CD4-positive, alpha-beta memory T cell (primary cell): Measurements from ENCODE around the gene SHISA9. TPM values are rescaled to one million over a fixed set of nuclear protein-coding genes. Genes with fewer than 3 reads are reported as not detected.

ENCODE experiments used
- CTCF ChIA-PET: fragments of 350-600 bp; sonication (Branson Sonifier 250); formaldehyde crosslinking; loops from one replicate; lab custom pipeline; 2021; ENCODE audit warnings: inconsistent platforms; ENCODE audit not compliant: partially characterized antibody; lab: Charles Lee
- POLR2A ChIA-PET: fragments of 350-600 bp; sonication (Branson Sonifier 250); formaldehyde crosslinking; loops from one replicate; lab custom pipeline; 2021; ENCODE audit not compliant: partially characterized antibody; lab: Charles Lee
- DNase-seq, 5 donors: peaks; one replicate each; pipeline versions ENCODE4 v3.0.0 to v3.0.0-alpha.2; 2020 to 2022; ENCODE audit warnings: mixed read lengths in 1 of 5
- H3K27ac ChIP-seq: one replicate; pipeline ENCODE4 v1.7.0; 2013; ENCODE audit warnings: low read depth, low read length
- H3K27me3 ChIP-seq: 2 replicates; pipeline ENCODE4 v1.7.0; 2013; ENCODE audit warnings: mild to moderate bottlenecking, low read length, moderate library complexity; ENCODE audit not compliant: insufficient read depth
- H3K36me3 ChIP-seq: 2 replicates; pipeline ENCODE4 v1.7.0; 2013; ENCODE audit warnings: mild to moderate bottlenecking, low read length, moderate library complexity; ENCODE audit not compliant: insufficient read depth
- H3K4me1 ChIP-seq: 2 replicates; pipeline ENCODE4 v1.7.0; 2013; ENCODE audit warnings: mild to moderate bottlenecking, low read length, moderate library complexity; ENCODE audit not compliant: insufficient read depth
- H3K4me3 ChIP-seq, 2 donors: one replicate each; pipeline ENCODE4 v1.7.0; 2013; ENCODE audit warnings: low read length in 2 of 2, mild to moderate bottlenecking in 1 of 2
- H3K9me3 ChIP-seq, 2 donors: one replicate each; pipeline ENCODE4 v1.7.0; 2013; ENCODE audit warnings: low read length in 2 of 2, control low read depth in 1 of 2; ENCODE audit not compliant: control insufficient read depth in 1 of 2
- H3K27ac Mint-ChIP-seq, 7 donors: one replicate each; pipeline ENCODE4 v1.8.0; 2020 to 2021; ENCODE audit warnings: mixed read lengths in 7 of 7, mild to moderate bottlenecking in 6 of 7, inconsistent platforms in 3 of 7, moderate library complexity in 3 of 7
- H3K27me3 Mint-ChIP-seq, 2 donors: one replicate each; pipeline ENCODE4 v1.8.0; 2020 to 2021; ENCODE audit warnings: mixed read lengths in 2 of 2
- H3K36me3 Mint-ChIP-seq, 2 donors: one replicate each; pipeline ENCODE4 v1.8.0; 2020 to 2021; ENCODE audit warnings: mixed read lengths in 2 of 2, inconsistent platforms in 1 of 2, mild to moderate bottlenecking in 1 of 2
- H3K4me1 Mint-ChIP-seq, 4 donors: one replicate each; pipeline ENCODE4 v1.8.0; 2020 to 2021; ENCODE audit warnings: mixed read lengths in 4 of 4, mild to moderate bottlenecking in 1 of 4
- H3K4me3 Mint-ChIP-seq, 8 donors: one replicate each; pipeline ENCODE4 v1.8.0; 2020 to 2021; ENCODE audit warnings: mixed read lengths in 8 of 8, mild to moderate bottlenecking in 7 of 8, moderate library complexity in 6 of 8, inconsistent platforms in 3 of 8
- H3K9me3 Mint-ChIP-seq, 8 donors: one replicate each; pipeline ENCODE4 v1.8.0; 2020 to 2021; ENCODE audit warnings: mixed read lengths in 8 of 8, mild to moderate bottlenecking in 5 of 8, inconsistent platforms in 3 of 8, moderate library complexity in 1 of 8
- intact Hi-C: fragments of 100-400 bp; cut with micrococcal nuclease; formaldehyde crosslinking; loops from one replicate; pipeline ENCODE4 v1.15.1; 2023
- polyA plus RNA-seq, 2 donors: library from polyadenylated mRNA; unstranded; fragments of 300-500 nt; fragmentation: Illumina TruSeq; gene quantifications; one replicate each; pipeline ENCODE4 v1.2.3, GENCODE V29; 2021
- total RNA-seq, 2 experiments: library from RNA; stranded (reverse); gene quantifications; one replicate each; pipeline ENCODE4 v1.2.3, GENCODE V29; 2021

SHISA9 gene
- total and polyA plus RNA-seq, 4 experiments from 2014 or later = not detected

DNA sequence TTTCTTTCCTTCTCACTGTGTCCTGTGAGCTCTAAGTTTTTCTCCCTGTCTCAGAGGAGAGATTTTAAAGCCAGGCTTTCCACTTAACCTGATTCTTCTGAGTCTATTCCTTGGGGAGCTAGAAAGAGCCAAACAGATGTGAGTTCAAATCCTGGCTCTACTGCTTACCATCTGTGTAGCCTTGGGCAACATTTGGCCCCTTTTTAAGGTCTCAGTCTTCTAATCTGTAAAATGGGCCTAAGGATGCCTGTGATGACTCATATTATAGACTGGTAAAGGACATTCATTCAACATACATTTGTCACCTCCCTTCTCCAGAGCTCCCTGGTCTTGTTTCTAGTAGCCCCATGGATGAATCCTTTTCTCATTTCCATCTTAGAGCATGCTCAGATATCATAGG lies 304.0 kb downstream of the SHISA9 start:
- Mint-ChIP-seq H3K4me1 (no peaks in the 10 kb centered on the region), H3K27ac (no peak overlapping the region), H3K4me3 (no peak overlapping the region), H3K36me3 (no peaks in the 10 kb centered on the region), H3K27me3 (peaks cover 0 to 1% of the 10 kb centered on the region in 2 donors), H3K9me3 (peaks cover 0 to 3% (median 0%) of the 10 kb centered on the region in 8 donors)
- Histone ChIP-seq H3K4me1 (no peaks in the 10 kb centered on the region), H3K27ac (no peak overlapping the region), H3K36me3 (no peaks in the 10 kb centered on the region), H3K4me3 (no peak overlapping the region), H3K9me3 (no peaks in the 10 kb centered on the region), H3K27me3 (no peaks in the 10 kb centered on the region)
- ChIA-PET CTCF (no interaction called here), POLR2A (no interaction called here)
- no peak for DNase-seq
- intact Hi-C loops = no loop called here

DNA sequence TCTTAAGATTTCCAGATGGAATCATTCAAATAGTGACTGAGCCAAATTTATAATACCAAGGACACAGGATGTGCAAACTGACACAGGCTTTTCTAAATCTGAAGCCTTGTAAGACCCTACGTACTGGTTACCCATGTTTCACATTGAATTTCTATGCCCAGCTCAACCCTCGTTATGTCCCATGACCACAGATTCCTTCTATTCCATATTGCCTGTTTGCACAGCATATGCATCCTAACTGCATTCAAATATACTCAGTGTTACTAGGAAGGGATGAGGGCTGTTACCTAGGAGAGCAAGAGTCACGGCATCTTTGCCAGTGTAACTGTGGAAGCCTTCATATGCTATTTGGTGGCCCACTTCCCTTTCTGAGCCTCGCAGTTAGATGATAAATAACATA lies 305.2 kb downstream of the SHISA9 start:
- Histone ChIP-seq H3K9me3 (no peaks in the 10 kb centered on the region), H3K4me3 (no peak overlapping the region), H3K27me3 (no peaks in the 10 kb centered on the region), H3K4me1 (no peaks in the 10 kb centered on the region), H3K27ac (no peak overlapping the region), H3K36me3 (no peaks in the 10 kb centered on the region)
- ChIA-PET POLR2A (no interaction called here), CTCF (no interaction called here)
- Mint-ChIP-seq H3K36me3 (no peaks in the 10 kb centered on the region), H3K9me3 (peaks cover 0 to 9% (median 2%) of the 10 kb centered on the region in 8 donors), H3K4me1 (no peaks in the 10 kb centered on the region), H3K4me3 (no peak overlapping the region), H3K27me3 (peaks cover 0 to 1% of the 10 kb centered on the region in 2 donors), H3K27ac (no peak overlapping the region)
- intact Hi-C loops = no loop called here
- no peak for DNase-seq

GRCh38 chr16:13207151-13207550 lies 305.8 kb downstream of the SHISA9 start:
- CTCF ChIA-PET = interaction anchor here (0.6 kb wide), 1 partner anchor 93 kb away, joined by 4 read pairs; no protein-coding TSS in a partner anchor
- Mint-ChIP-seq H3K36me3 (no peaks in the 10 kb centered on the region), H3K4me3 (no peak overlapping the region), H3K9me3 (peaks cover 0 to 8% (median 2%) of the 10 kb centered on the region in 8 donors), H3K27ac (no peak overlapping the region), H3K4me1 (no peaks in the 10 kb centered on the region), H3K27me3 (peaks cover 0 to 1% of the 10 kb centered on the region in 2 donors)
- H3K4me1 ChIP-seq = no peaks in the 10 kb centered on the region
- no peaks in the 10 kb centered on the region for H3K9me3 ChIP-seq
- H3K4me3 ChIP-seq = no peak overlapping the region
- no peaks in the 10 kb centered on the region for H3K27me3 ChIP-seq
- no peak for DNase-seq
- no peaks in the 10 kb centered on the region for H3K36me3 ChIP-seq
- POLR2A ChIA-PET = no interaction called here
- no peak overlapping the region for H3K27ac ChIP-seq
- intact Hi-C loops = no loop called here

DNA sequence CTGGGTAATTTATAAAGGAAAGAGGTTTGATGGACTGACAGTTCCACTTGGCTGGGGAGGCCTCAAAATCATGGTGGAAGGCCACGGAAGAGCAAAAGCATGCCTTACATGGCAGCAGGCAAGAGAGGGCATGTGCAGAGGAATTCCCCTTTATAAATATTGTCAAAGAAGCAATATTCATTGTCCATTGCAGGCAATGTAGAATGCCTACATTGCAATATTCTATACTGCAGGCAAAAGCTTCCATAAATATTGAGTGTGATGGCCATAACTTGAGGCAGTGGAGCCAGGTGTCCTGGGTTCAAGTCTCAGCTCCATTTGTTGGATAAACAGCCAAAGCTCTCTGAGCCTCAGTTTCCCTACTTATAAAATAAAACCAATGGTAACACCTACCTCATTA lies 322.3 kb downstream of the SHISA9 start:
- Histone ChIP-seq H3K4me3 (no peak overlapping the region), H3K4me1 (no peaks in the 10 kb centered on the region), H3K9me3 (no peaks in the 10 kb centered on the region), H3K27me3 (no peaks in the 10 kb centered on the region), H3K27ac (no peak overlapping the region), H3K36me3 (no peaks in the 10 kb centered on the region)
- Mint-ChIP-seq H3K9me3 (peaks cover 0 to 33% (median 10%) of the 10 kb centered on the region in 8 donors), H3K27ac (no peak overlapping the region), H3K27me3 (no peaks in the 10 kb centered on the region), H3K4me1 (no peaks in the 10 kb centered on the region), H3K36me3 (no peaks in the 10 kb centered on the region), H3K4me3 (no peak overlapping the region)
- DNase-seq = no peak
- intact Hi-C loops = no loop called here
- ChIA-PET CTCF (no interaction called here), POLR2A (no interaction called here)

GRCh38 chr16:13229039-13229438 lies 327.6 kb downstream of the SHISA9 start:
- intact Hi-C loops = no loop called here
- ChIA-PET CTCF (no interaction called here), POLR2A (no interaction called here)
- Mint-ChIP-seq H3K27me3 (no peaks in the 10 kb centered on the region), H3K36me3 (no peaks in the 10 kb centered on the region), H3K9me3 (peaks cover 0 to 30% (median 6%) of the 10 kb centered on the region in 8 donors), H3K4me1 (no peaks in the 10 kb centered on the region), H3K4me3 (no peak overlapping the region), H3K27ac (no peak overlapping the region)
- Histone ChIP-seq H3K4me1 (no peaks in the 10 kb centered on the region), H3K27ac (no peak overlapping the region), H3K27me3 (no peaks in the 10 kb centered on the region), H3K4me3 (no peak overlapping the region), H3K9me3 (no peaks in the 10 kb centered on the region), H3K36me3 (no peaks in the 10 kb centered on the region)
- DNase-seq = no peak

GRCh38 chr16:13231365-13231764 lies 330.0 kb downstream of the SHISA9 start:
- Histone ChIP-seq H3K27ac (no peak overlapping the region), H3K4me1 (no peaks in the 10 kb centered on the region), H3K27me3 (no peaks in the 10 kb centered on the region), H3K36me3 (no peaks in the 10 kb centered on the region), H3K4me3 (no peak overlapping the region), H3K9me3 (no peaks in the 10 kb centered on the region)
- H3K36me3 Mint-ChIP-seq = no peaks in the 10 kb centered on the region
- ChIA-PET POLR2A (no interaction called here), CTCF (no interaction called here)
- H3K27ac Mint-ChIP-seq = no peak overlapping the region
- H3K4me1 Mint-ChIP-seq = no peaks in the 10 kb centered on the region
- DNase-seq = no peak
- peaks cover 0 to 18% (median 9%) of the 10 kb centered on the region in 8 donors for H3K9me3 Mint-ChIP-seq
- no peaks in the 10 kb centered on the region for H3K27me3 Mint-ChIP-seq
- no peak overlapping the region for H3K4me3 Mint-ChIP-seq
- intact Hi-C loops = no loop called here

DNA sequence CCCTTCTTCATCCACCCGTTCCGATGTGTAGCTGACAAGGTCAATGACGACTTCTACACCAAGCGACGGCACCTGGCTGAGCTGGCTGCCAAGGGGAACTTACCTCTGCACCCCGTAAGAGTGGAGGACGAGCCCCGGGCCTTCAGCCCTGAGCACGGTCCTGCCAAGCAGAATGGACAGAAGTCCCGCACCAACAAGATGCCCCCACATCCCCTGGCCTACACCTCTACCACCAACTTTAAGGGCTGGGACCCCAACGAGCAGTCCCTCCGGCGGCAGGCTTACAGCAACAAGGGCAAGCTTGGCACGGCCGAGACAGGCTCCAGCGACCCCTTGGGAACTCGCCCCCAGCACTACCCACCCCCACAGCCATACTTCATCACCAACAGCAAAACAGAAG lies 333.6 kb downstream of the SHISA9 start:
- Mint-ChIP-seq H3K4me3 (no peak overlapping the region), H3K27ac (no peak overlapping the region), H3K9me3 (peaks cover 0 to 13% (median 6%) of the 10 kb centered on the region in 8 donors), H3K4me1 (no peaks in the 10 kb centered on the region), H3K36me3 (no peaks in the 10 kb centered on the region), H3K27me3 (no peaks in the 10 kb centered on the region)
- intact Hi-C loops = no loop called here
- H3K9me3 ChIP-seq = no peaks in the 10 kb centered on the region
- H3K4me1 ChIP-seq = no peaks in the 10 kb centered on the region
- no peaks in the 10 kb centered on the region for H3K27me3 ChIP-seq
- POLR2A ChIA-PET = no interaction called here
- no peak overlapping the region for H3K4me3 ChIP-seq
- no peak for DNase-seq
- H3K36me3 ChIP-seq = no peaks in the 10 kb centered on the region
- CTCF ChIA-PET = no interaction called here
- H3K27ac ChIP-seq = no peak overlapping the region

GRCh38 chr16:13236308-13236707 lies 334.9 kb downstream of the SHISA9 start:
- Mint-ChIP-seq H3K27me3 (no peaks in the 10 kb centered on the region), H3K27ac (no peak overlapping the region), H3K4me3 (no peak overlapping the region), H3K36me3 (no peaks in the 10 kb centered on the region), H3K4me1 (no peaks in the 10 kb centered on the region), H3K9me3 (peaks cover 0 to 10% (median 3%) of the 10 kb centered on the region in 8 donors)
- Histone ChIP-seq H3K27ac (no peak overlapping the region), H3K4me3 (no peak overlapping the region), H3K9me3 (no peaks in the 10 kb centered on the region), H3K4me1 (no peaks in the 10 kb centered on the region), H3K27me3 (no peaks in the 10 kb centered on the region), H3K36me3 (no peaks in the 10 kb centered on the region)
- intact Hi-C loops = no loop called here
- POLR2A ChIA-PET = no interaction called here
- CTCF ChIA-PET = no interaction called here
- no peak for DNase-seq
